Measurements from ENCODE around the gene ADGRG3.

The ADGRG3 gene

GRCh38 chr16:57681950-57682728, 14.0 kb downstream of the ADGRG3 start:
- no peak for DNase-seq (ENCODE audit: low read depth)

GRCh38 chr16:57682809-57683635, 14.9 kb downstream of the ADGRG3 start:
- no peak for DNase-seq (ENCODE audit: low read depth)

GRCh38 chr16:57683636-57684545, 15.8 kb downstream of the ADGRG3 start:
- no peak for DNase-seq (ENCODE audit: low read depth)

- no peak for DNase-seq (ENCODE audit: low read depth)
Measured at GRCh38 chr16:57684626-57685358, 16.7 kb downstream of the ADGRG3 start.

- no peak for DNase-seq (ENCODE audit: low read depth)
Measured at GRCh38 chr16:57685633-57686032, 17.5 kb downstream of the ADGRG3 start.

- DNase-seq (ENCODE audit: low read depth): no peak
Measured at GRCh38 chr16:57686577-57686976, 18.5 kb downstream of the ADGRG3 start.

- DNase-seq (ENCODE audit: low read depth): no peak
Measured at GRCh38 chr16:57687363-57687929, 19.3 kb downstream of the ADGRG3 start.

GRCh38 chr16:57688487-57688986, 20.4 kb downstream of the ADGRG3 start:
- no peak for DNase-seq (ENCODE audit: low read depth)

GRCh38 chr16:57688987-57689761, 21.1 kb downstream of the ADGRG3 start:
- no peak for DNase-seq (ENCODE audit: low read depth)

- no peak for DNase-seq (ENCODE audit: low read depth)
Measured at GRCh38 chr16:57689762-57690558, 21.9 kb downstream of the ADGRG3 start.

- DNase-seq (ENCODE audit: low read depth): peak; percentile 37
Measured at GRCh38 chr16:57690782-57691471, 22.8 kb downstream of the ADGRG3 start.

- no peak for DNase-seq (ENCODE audit: low read depth)
Measured at GRCh38 chr16:57692636-57693035, 24.5 kb downstream of the ADGRG3 start.

- no peak for DNase-seq (ENCODE audit: low read depth)
Measured at GRCh38 chr16:57693550-57693949, 25.4 kb downstream of the ADGRG3 start.

- DNase-seq (ENCODE audit: low read depth): no peak
Measured at GRCh38 chr16:57694231-57694724, 26.2 kb downstream of the ADGRG3 start.

GRCh38 chr16:57694725-57695679, 26.9 kb downstream of the ADGRG3 start, which contains the start of gene DRC7:
Gene DRC7 (plus strand): TSS chr16:57694806. CDS start chr16:57697950, 3,144 bp downstream.
- DNase-seq (ENCODE audit: low read depth): peak; percentile 65

GRCh38 chr16:57695680-57696069, 27.6 kb downstream of the ADGRG3 start:
- DNase-seq (ENCODE audit: low read depth): no peak

- no peak for DNase-seq (ENCODE audit: low read depth)
Measured at GRCh38 chr16:57696240-57696639, 28.1 kb downstream of the ADGRG3 start.
